ENCODE data around the gene SYNPO.

The SYNPO gene

GRCh38 chr5:150625831-150626746 is 14.4 kb upstream of the SYNPO start:
- DNase-seq = no peak

- no peak for DNase-seq
These were observed 13.6 kb upstream of the SYNPO start for GRCh38 chr5:150626853-150627276.

GRCh38 chr5:150627731-150628545 is 12.5 kb upstream of the SYNPO start:
- DNase-seq = no peak

- no peak for DNase-seq
These were observed 11.4 kb upstream of the SYNPO start for GRCh38 chr5:150628936-150629485.

- no peak for DNase-seq
These were observed 10.4 kb upstream of the SYNPO start for GRCh38 chr5:150630016-150630415.

- DNase-seq = no peak
These were observed 9.8 kb upstream of the SYNPO start for GRCh38 chr5:150630461-150631325.

GRCh38 chr5:150631326-150631701 is 9.1 kb upstream of the SYNPO start:
- DNase-seq = no peak

GRCh38 chr5:150632305-150633160 is 7.9 kb upstream of the SYNPO start:
- no peak for DNase-seq

- no peak for DNase-seq
These were observed 7.0 kb upstream of the SYNPO start for GRCh38 chr5:150633429-150633828.

- DNase-seq = no peak
These were observed 3.8 kb upstream of the SYNPO start for GRCh38 chr5:150636391-150637244.

GRCh38 chr5:150637245-150638052 is 3.0 kb upstream of the SYNPO start:
- DNase-seq = no peak

GRCh38 chr5:150638053-150638444 is 2.4 kb upstream of the SYNPO start:
- no peak for DNase-seq

GRCh38 chr5:150638488-150639376 is 1.7 kb upstream of the SYNPO start:
- no peak for DNase-seq

GRCh38 chr5:150639377-150639692 is 1.1 kb upstream of the SYNPO start:
- no peak for DNase-seq

- DNase-seq = no peak
These were observed 709 bp upstream of the SYNPO start for GRCh38 chr5:150639751-150640150.

GRCh38 chr5:150641006-150641570 is 628 bp downstream of the SYNPO start:
- no peak for DNase-seq

GRCh38 chr5:150641824-150642566 is 1.5 kb downstream of the SYNPO start:
- no peak for DNase-seq

- no peak for DNase-seq
These were observed 2.1 kb downstream of the SYNPO start for GRCh38 chr5:150642567-150642927.

Data from NCI-H1417 treated with DMSO at 0.1 percent for 48 hours (cell line).